Right lobe of liver (tissue), 4 donors: ENCODE data around the gene GFAP.

ENCODE experiments used
- CTCF ChIP-seq, 4 donors: fragments of 200-600 bp in 3 of 4; fragments of 450-650 bp in 1 of 4; IDR thresholded peaks; one replicate each; pipeline versions ENCODE4 v1.5.1 to v1.8.0; 2016 to 2022; ENCODE audit warnings: antibody characterized with exemption in 4 of 4, mild to moderate bottlenecking in 2 of 4
- POLR2A ChIP-seq: fragments of 450-650 bp; IDR thresholded peaks from one replicate; pipeline ENCODE4 v1.6.1; 2017; ENCODE audit warnings: antibody characterized with exemption, mild to moderate bottlenecking
- donor health status: DM: no; HTN: no; CAD: no.
- donor health status: DM: no; HTN: no; CAD: no.
- donor health status: DM: no; HTN: yes; CAD: no.

DNA sequence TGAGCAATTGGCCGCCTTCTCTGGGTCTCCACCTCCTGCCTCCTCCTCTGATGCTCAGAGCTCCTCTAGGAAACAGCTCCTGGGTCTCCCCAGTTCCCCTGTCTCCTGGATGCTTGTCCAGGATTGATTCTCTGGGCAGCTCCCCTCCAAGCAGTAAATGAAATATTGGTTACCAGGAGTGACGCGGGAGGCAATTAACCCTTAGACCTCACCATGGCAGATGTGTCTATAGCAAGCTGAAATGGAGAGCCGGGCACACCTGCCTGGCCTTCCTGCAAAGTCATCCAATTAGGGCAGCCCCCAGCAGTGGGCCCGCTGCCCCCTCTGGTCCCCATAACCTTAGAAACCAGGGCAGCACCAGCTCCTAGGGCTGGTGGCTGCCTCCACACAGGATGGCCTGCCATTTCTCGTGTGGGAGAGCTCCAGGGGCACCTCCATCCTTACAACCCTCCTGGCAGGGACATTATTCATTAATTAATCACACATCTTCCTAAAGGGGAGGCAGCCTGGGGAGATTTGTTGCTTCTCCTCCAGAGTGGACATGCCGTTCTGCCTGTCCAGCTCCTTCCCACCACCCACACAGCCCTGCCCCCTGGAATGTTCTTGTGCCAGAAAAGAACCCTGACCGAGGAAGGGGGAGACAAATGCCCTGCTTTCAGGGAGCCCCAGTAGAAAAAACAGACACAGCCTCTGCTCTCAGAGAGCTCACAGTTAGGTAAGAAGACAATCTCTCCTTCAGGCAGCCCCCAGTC lies 40.5 kb upstream of the GFAP start:
- TF ChIP-seq CTCF (IDR thresholded peaks at IDR 0.05) = no peak
- no peak for TF ChIP-seq POLR2A
